GM08714 (cell line): ENCODE measurements around the gene NUDT16L1.
A peak's percentile ranks its signal among the peaks of the same experiment; 100 is the strongest.

Source experiments
- H3K4me3 ChIP-seq: fragments of 200-500 bp; sonication (Bioruptor generic); 2 replicates; pipeline ENCODE4 v1.5.1; 2014; ENCODE audit warnings: mild to moderate bottlenecking, low read length, inconsistent platforms
- ZNF274 ChIP-seq: IDR thresholded peaks from 2 replicates; pipeline ENCODE4 v1.6.1; 2012; ENCODE audit warnings: mild to moderate bottlenecking, low read depth, low read length

Gene NUDT16L1

DNA sequence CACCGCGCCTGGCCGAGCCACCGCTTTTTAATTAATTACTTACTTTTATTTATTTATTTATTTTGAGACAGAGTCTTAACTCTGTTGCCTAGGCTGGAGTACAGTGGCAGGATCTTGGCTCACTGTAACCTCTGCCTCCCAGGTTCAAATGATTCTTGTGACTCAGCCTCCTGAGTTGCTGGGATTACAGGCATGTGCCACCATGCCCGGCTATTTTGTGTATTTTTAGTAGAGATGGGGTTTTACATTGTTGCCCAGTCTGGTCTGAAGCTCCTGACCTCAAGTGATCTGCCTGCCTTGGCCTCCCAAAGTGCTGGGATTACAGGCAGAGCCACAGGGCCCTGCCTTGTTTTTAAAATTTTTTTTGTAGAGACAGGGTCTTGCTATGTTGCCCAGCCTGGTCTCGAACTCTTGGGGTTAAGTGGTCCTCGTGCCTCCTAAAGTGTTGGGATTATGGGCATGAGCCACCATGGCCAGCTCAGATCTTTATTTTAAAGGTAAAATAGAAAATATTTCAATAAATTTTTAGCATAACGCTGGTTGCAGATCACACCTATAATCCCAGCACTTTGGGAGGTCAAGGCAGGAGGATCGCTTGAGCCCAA is 18.3 kb upstream of the NUDT16L1 start:
- TF ChIP-seq ZNF274, result no peak
- H3K4me3 ChIP-seq, result no peak overlapping the region

- TF ChIP-seq ZNF274, result no peak
- no peak overlapping the region for H3K4me3 ChIP-seq
Measured at GRCh38 chr16:4675864-4676786, 17.2 kb upstream of the NUDT16L1 start.

GRCh38 chr16:4676831-4677230 is 16.5 kb upstream of the NUDT16L1 start:
- TF ChIP-seq ZNF274, result no peak

DNA sequence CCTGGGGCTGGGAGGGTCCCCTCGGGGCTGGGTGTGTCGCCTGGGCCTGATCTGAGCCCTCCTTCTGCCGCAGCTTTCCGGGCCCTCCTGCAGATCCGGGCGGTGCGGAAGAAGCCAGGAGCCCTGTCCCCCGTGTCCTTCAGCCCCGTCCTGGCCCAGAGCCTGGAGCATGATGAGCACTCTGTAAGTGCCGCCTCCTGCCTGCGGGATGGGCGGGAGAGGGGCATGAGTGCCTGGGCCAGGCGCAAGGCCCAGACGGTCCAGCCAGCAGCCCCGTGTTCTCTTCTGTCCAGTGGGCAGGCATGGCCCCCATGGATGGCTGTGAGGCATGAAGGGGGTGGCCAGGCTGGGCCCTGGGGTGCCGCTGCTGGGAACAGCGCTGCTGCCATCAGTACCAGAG is 16.0 kb upstream of the NUDT16L1 start:
- no peak overlapping the region for H3K4me3 ChIP-seq
- TF ChIP-seq ZNF274, result no peak

More at GRCh38 chr16:4676831-4677230, 16.5 kb upstream of the NUDT16L1 start:
- H3K4me3 ChIP-seq, result no peak overlapping the region

DNA sequence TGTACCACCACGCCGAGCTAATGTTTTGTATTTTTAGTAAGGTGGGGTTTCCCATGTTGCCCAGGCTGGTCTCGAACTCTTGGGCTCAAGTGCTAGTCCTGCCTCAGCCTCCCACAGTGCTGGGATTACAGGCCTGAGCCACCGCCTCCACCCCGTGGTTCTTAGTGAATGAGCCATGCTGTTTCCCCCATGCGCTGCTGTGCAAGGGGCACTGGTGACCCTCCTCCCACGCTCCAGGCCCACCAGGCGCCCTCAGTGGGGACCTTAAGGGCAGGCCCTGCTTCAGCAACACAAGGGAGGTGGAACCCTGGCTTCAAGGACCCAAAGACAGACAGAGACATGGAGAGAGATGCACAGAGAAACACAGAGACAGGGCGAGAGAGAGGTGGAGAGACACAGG is 15.4 kb upstream of the NUDT16L1 start:
- no peak for TF ChIP-seq ZNF274
- H3K4me3 ChIP-seq, result no peak overlapping the region

DNA sequence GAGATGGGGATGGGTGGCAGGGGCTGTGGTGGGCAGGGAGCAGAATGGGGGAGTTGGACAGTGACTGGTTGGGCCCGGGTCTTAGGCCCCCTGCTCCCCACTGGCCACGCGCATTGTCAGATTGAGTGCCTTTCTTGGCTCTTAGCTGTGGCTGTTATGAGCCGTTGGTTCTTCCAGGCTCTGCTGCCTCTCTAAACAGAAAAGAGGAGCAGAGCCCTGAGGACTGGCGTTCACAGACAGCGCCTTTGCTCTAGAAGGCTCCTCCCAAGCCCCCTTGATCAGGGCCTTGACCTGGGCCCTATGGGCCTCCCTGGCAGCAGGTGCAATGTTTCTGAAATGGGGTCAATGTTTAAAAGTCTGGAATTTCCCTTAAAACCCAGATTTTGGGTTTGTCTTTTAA is 14.8 kb upstream of the NUDT16L1 start:
- H3K4me3 ChIP-seq, result no peak overlapping the region
- TF ChIP-seq ZNF274, result no peak

DNA sequence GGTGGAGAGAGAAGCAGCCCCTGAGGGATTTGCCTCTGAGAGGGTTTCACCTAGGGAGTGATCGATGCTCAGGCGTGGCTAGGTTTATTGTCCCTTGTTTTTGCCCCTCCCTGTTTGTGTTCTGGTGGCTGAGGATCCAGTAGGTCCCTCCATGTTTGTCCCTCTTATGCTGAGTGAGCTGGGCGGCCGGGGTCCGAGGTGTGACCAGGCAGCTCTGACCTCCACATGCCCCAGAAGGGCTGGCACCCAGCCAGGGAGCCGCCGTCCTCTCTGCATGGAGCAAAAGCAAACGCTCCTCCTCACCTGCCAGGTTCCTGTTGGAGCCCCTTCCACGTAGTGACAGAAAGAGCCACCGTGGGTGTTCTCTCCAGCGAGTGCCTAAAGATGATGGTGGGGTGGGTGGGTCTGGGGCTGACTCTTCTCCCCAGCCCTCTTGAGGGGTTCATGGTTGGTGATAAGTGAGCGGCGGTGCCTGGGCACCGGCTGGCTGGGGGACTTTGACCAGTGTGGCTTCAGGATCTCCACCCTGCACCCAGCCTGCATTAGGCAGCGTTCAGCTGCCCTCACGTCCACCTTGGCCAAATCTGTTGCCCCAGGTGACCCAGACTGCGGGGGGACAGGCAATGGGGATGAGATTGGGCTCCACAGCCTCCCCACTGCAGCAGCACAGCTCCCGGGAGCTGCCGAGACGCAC is 14.1 kb upstream of the NUDT16L1 start:
- H3K4me3 ChIP-seq, result no peak overlapping the region; the same call in 1 of the 2 replicates
- TF ChIP-seq ZNF274, result no peak

DNA sequence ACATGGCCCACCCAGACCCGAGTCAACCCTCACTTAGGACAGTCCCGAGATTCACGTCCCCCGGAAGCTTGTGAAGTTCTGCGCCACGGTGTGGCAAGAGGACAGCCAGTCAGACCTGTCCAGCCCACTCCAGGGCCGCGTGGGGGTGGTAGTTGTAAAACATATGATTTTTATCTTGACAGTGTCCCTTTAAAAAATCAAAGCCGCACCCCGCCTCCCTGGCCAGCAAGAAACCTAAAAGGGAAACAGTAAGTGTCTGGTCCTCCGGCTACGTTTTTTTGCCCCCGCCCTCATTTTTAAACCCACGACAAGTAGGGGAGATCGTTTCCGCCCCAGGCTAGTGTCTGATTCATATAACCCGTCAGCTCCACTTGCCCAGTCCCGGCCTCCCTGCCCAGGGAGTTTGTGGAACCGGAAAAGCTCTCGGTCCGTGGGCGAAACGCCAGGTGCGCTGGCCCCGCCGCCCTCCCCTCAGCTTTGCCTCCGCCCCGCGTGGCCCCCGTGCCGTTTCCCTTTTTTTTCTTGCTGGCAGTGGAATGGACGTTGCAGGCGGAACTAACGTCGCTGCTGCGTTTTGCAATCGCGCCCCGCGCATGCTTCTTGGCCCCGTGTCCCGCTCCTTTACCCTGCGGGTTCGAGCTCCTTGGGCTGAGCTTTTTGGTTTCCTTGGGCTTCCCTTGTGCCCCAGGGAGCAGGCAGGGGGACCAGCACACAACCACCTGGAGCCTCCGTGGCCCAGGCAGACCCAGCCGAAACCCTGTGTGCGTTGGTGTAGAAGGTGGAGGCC is 13.3 kb upstream of the NUDT16L1 start:
- H3K4me3 ChIP-seq, result peak overlapping the region; percentile 13; the same call in 1 of the 2 replicates
- no peak for TF ChIP-seq ZNF274

- no peak for TF ChIP-seq ZNF274
- peak overlapping the region; percentile 13; the same call in 1 of the 2 replicates for H3K4me3 ChIP-seq
Measured at GRCh38 chr16:4680673-4681470, 12.5 kb upstream of the NUDT16L1 start.

GRCh38 chr16:4681471-4682083 is 11.8 kb upstream of the NUDT16L1 start:
- H3K4me3 ChIP-seq, result no peak overlapping the region
- no peak for TF ChIP-seq ZNF274

GRCh38 chr16:4682084-4682591 is 11.2 kb upstream of the NUDT16L1 start:
- no peak for TF ChIP-seq ZNF274

DNA sequence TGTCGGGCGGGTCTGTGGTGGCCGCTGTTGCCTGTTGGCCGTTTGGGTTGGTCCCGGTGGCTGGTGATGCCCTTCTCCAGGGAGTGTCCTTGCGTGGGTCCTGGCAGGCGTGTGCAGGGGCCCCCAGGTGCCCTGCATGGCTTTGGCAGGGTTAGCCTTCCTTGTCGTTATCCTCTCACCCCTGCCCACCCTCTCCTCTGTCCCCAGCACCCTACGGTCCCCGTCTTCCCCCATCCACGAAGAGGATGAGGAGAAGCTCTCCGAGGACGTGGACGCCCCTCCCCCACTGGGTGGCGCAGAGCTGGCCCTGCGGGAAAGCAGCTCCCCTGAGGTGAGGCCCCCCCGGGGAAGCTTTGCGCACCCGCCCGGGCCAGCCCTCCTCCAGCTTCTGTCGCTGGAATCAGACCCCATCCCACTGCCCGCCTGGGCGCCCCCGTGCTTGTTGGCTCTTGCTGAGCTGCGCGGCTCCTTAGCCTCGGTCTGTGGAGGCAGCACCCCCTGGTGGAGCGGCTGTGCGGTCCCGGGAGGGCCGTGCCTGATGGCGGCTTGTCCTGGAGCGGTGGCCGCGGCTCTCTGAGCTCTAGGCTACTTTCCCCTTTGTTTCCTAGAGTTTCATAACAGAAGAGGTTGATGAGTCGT is 10.6 kb upstream of the NUDT16L1 start:
- no peak for TF ChIP-seq ZNF274
- no peak overlapping the region for H3K4me3 ChIP-seq

More at GRCh38 chr16:4682084-4682591, 11.2 kb upstream of the NUDT16L1 start:
- H3K4me3 ChIP-seq, result no peak overlapping the region
